HG03442 (cell line): Measurements from ENCODE around the gene TP53I13.

Experiments used
- ATAC-seq: cut with Tn5 transposase; IDR thresholded peaks from one replicate; pipeline ENCODE4 v1.9.1; 2021; ENCODE audit warnings: mild to moderate bottlenecking, moderate library complexity; ENCODE audit not compliant: unreplicated experiment

TP53I13 gene

GRCh38 chr17:29578626-29579485, 10.4 kb downstream of the TP53I13 start:
- ATAC-seq = no peak

GRCh38 chr17:29579866-29580771, 11.6 kb downstream of the TP53I13 start:
- peak; percentile 51 for ATAC-seq

GRCh38 chr17:29581583-29582253, 13.2 kb downstream of the TP53I13 start:
- ATAC-seq = no peak

GRCh38 chr17:29582254-29582765, 13.8 kb downstream of the TP53I13 start:
- no peak for ATAC-seq

- no peak for ATAC-seq
These were observed 14.3 kb downstream of the TP53I13 start for GRCh38 chr17:29582772-29583171.

- no peak for ATAC-seq
These were observed 15.1 kb downstream of the TP53I13 start for GRCh38 chr17:29583324-29584248.

- no peak for ATAC-seq
These were observed 16.1 kb downstream of the TP53I13 start for GRCh38 chr17:29584452-29585079.

GRCh38 chr17:29585080-29585751, 16.7 kb downstream of the TP53I13 start:
- ATAC-seq = no peak

GRCh38 chr17:29586676-29587469, 18.4 kb downstream of the TP53I13 start:
- no peak for ATAC-seq

GRCh38 chr17:29587591-29587990, 19.1 kb downstream of the TP53I13 start:
- no peak for ATAC-seq

- ATAC-seq = no peak
These were observed 19.6 kb downstream of the TP53I13 start for GRCh38 chr17:29588017-29588561.

- ATAC-seq = peak; percentile 6
These were observed 20.3 kb downstream of the TP53I13 start for GRCh38 chr17:29588562-29589411.

- peak; percentile 56 for ATAC-seq
These were observed 21.3 kb downstream of the TP53I13 start, which contains the start of gene GIT1 for GRCh38 chr17:29589524-29590410. GIT1 (minus strand) TSS chr17:29589648; CDS start chr17:29589378, 270 bp downstream.

GRCh38 chr17:29590411-29591145, 22.1 kb downstream of the TP53I13 start:
- ATAC-seq = no peak

- ATAC-seq = no peak
These were observed 22.7 kb downstream of the TP53I13 start for GRCh38 chr17:29591146-29591736.
